ENCODE results near the gene ZNF470. TPM values are rescaled to one million over a fixed set of nuclear protein-coding genes. Genes with fewer than 3 reads are reported as not detected.

ZNF470 gene
- polyA plus RNA-seq, 3 donors, result 8.0 to 10.6 (median 8.4) TPM

- DNase-seq, result no peak
Observed at GRCh38 chr19:56596676-56597075, 29.4 kb downstream of the ZNF470 start.

GRCh38 chr19:56597696-56598095 lies 30.4 kb downstream of the ZNF470 start:
- no peak for DNase-seq

GRCh38 chr19:56601375-56601774 lies 34.1 kb downstream of the ZNF470 start:
- DNase-seq, result no peak

- no peak for DNase-seq
Observed at GRCh38 chr19:56603829-56604228, 36.6 kb downstream of the ZNF470 start.

- DNase-seq, result no peak
Observed at GRCh38 chr19:56608274-56608964, 41.2 kb downstream of the ZNF470 start.

GRCh38 chr19:56611288-56611687 lies 44.0 kb downstream of the ZNF470 start:
- DNase-seq, result no peak

- no peak for DNase-seq
Observed at GRCh38 chr19:56612737-56613136, 45.5 kb downstream of the ZNF470 start.

- DNase-seq, result no peak
Observed at GRCh38 chr19:56613639-56614038, 46.4 kb downstream of the ZNF470 start.

GRCh38 chr19:56617531-56617930 lies 50.3 kb downstream of the ZNF470 start:
- no peak for DNase-seq

- peak; percentile 56 for DNase-seq
Observed at GRCh38 chr19:56619121-56619520, 51.9 kb downstream of the ZNF470 start.

- no peak for DNase-seq
Observed at GRCh38 chr19:56622374-56622773, 55.1 kb downstream of the ZNF470 start.

- no peak for DNase-seq
Observed at GRCh38 chr19:56623006-56623405, 55.7 kb downstream of the ZNF470 start.

GRCh38 chr19:56625708-56626107 lies 58.4 kb downstream of the ZNF470 start:
- DNase-seq, result no peak

- no peak for DNase-seq
Observed at GRCh38 chr19:56633021-56633420, 65.8 kb downstream of the ZNF470 start.

- DNase-seq, result peak; percentile 94
Observed at GRCh38 chr19:56637976-56638555, 70.8 kb downstream of the ZNF470 start.

Other genes with a start within 250 kb of the ZNF470 start
- 10 to 100 TPM in 2 of 3 donors, 1 to 10 TPM in 1; 9.2 to 16.5 (median 10.8) TPM for gene ZNF582, start 173.9 kb upstream of the ZNF470 start, polyA plus RNA-seq (ENCODE audit: insufficient read length in 3 of 3)
- 1 to 10 TPM; 8.6 to 9.6 (median 9.4) TPM for gene ZNF583, start 163.1 kb upstream of the ZNF470 start, polyA plus RNA-seq (ENCODE audit: insufficient read length in 3 of 3)
- gene ZNF667, start 90.1 kb upstream of the ZNF470 start, polyA plus RNA-seq (ENCODE audit: insufficient read length in 3 of 3), result 10 to 100 TPM; 13.6 to 23.0 (median 21.3) TPM
- 10 to 100 TPM; 16.0 to 33.6 (median 32.3) TPM for gene ZNF471, start 59.6 kb upstream of the ZNF470 start, polyA plus RNA-seq (ENCODE audit: insufficient read length in 3 of 3)
- gene ZFP28, start 28.5 kb upstream of the ZNF470 start, polyA plus RNA-seq (ENCODE audit: insufficient read length in 3 of 3), result 10 to 100 TPM; 12.1 to 16.9 (median 16.8) TPM
- gene ZNF71, start 27.8 kb downstream of the ZNF470 start, polyA plus RNA-seq (ENCODE audit: insufficient read length in 3 of 3), result 10 to 100 TPM in 2 of 3 donors, 1 to 10 TPM in 1; 8.4 to 11.4 (median 10.6) TPM
- 1 to 10 TPM; 1.7 to 2.5 (median 2.1) TPM for gene SMIM17, start 75.7 kb downstream of the ZNF470 start, polyA plus RNA-seq (ENCODE audit: insufficient read length in 3 of 3)
- gene ZNF835, start 104.3 kb downstream of the ZNF470 start, polyA plus RNA-seq (ENCODE audit: insufficient read length in 3 of 3), result 1 to 10 TPM; 4.3 to 5.3 (median 4.4) TPM

All from renal pelvis (tissue), 4 donors.